ENCODE measurements around the gene JARID2.

GRCh38 chr6:15342114-15342513 is 96.2 kb downstream of the JARID2 start:
- TF ChIP-seq EZH2phosphoT487 (IDR thresholded peaks at IDR 0.05; ENCODE audit: borderline replicate concordance, low read depth, low read length): no peak
- TF ChIP-seq CTCF (conservative IDR thresholded peaks at IDR 0.05; ENCODE audit: low read length): no peak
